H1 (cell line): ENCODE measurements around the gene LAIR2. TPM values are rescaled to one million over a fixed set of nuclear protein-coding genes. Genes with fewer than 3 reads are reported as not detected.

Experiments used
- CTCF ChIA-PET: fragments of 300-600 bp; sonication (Branson Sonifier 250); formaldehyde crosslinking; loops from one replicate; lab custom pipeline; 2021; ENCODE audit not compliant: partially characterized antibody; lab: Charles Lee
- POLR2A ChIA-PET: fragments of 300-600 bp; sonication (Branson Sonifier 250); formaldehyde crosslinking; loops from one replicate; lab custom pipeline; 2021; ENCODE audit warnings: inconsistent platforms; ENCODE audit not compliant: partially characterized antibody; lab: Charles Lee
- DNase-seq, 2 experiments: peaks; one replicate each; pipeline versions ENCODE4 v3.0.0 to v3.0.0-alpha.2; 2010 to 2022; ENCODE audit warnings: low spot score in 2 of 2, low read depth in 1 of 2, mixed read lengths in 1 of 2
- FAIRE-seq: peaks from 2 replicates; lab custom pipeline; 2011; peaks lifted over from hg19 to GRCh38; lab: Jason Lieb, UNC
- H2AFZ ChIP-seq: 2 replicates; pipeline ENCODE4 v1.8.1; 2012; ENCODE audit warnings: low read length, inconsistent platforms
- H2AK5ac ChIP-seq: 2 replicates; pipeline ENCODE4 v1.6.1; 2013; ENCODE audit warnings: low read depth, low read length
- H2BK120ac ChIP-seq: replicated peaks from 2 replicates; pipeline ENCODE3; 2013; ENCODE audit warnings: low read depth, low read length, inconsistent platforms
- H2BK12ac ChIP-seq: 2 replicates; pipeline ENCODE4 v1.6.1; 2013; ENCODE audit warnings: low read depth, low read length
- H2BK15ac ChIP-seq: 2 replicates; pipeline ENCODE4 v1.6.1; 2013; ENCODE audit warnings: low read length
- H2BK20ac ChIP-seq: 2 replicates; pipeline ENCODE4 v1.6.1; 2013; ENCODE audit warnings: low read length
- H2BK5ac ChIP-seq: 2 replicates; pipeline ENCODE4 v1.6.1; 2013; ENCODE audit warnings: low read depth, low read length
- H3K14ac ChIP-seq: 2 replicates; pipeline ENCODE4 v1.6.1; 2013; ENCODE audit warnings: inconsistent platforms; ENCODE audit not compliant: insufficient read length
- H3K18ac ChIP-seq: 2 replicates; pipeline ENCODE4 v1.6.1; 2013; ENCODE audit warnings: low read length; ENCODE audit errors: extremely low read depth
- H3K23ac ChIP-seq: 2 replicates; pipeline ENCODE4 v1.6.1; 2013; ENCODE audit warnings: inconsistent platforms; ENCODE audit not compliant: insufficient read length
- H3K23me2 ChIP-seq: 2 replicates; pipeline ENCODE4 v1.6.1; 2013; ENCODE audit warnings: low read depth, low read length
- H3K27ac ChIP-seq: 2 replicates; pipeline ENCODE4 v1.6.1; 2011; ENCODE audit warnings: low read depth, low read length, inconsistent platforms
- H3K27me3 ChIP-seq, 4 experiments: replicated peaks in 1 of 4; 1 replicate in 1 of 4; 2 replicates in 3 of 4; pipeline versions ENCODE4 v1.6.1 to v1.8.1; 2011 to 2013; ENCODE audit warnings: low read length in 3 of 4, mild to moderate bottlenecking in 3 of 4, inconsistent platforms in 2 of 4, mixed read lengths in 2 of 4, moderate library complexity in 1 of 4; ENCODE audit not compliant: control insufficient read depth in 3 of 4, insufficient read depth in 3 of 4; ENCODE audit errors: extremely low read depth in 1 of 4
- H3K36me3 ChIP-seq, 4 experiments: 2 replicates each; pipeline versions ENCODE4 v1.6.1 to v1.8.1; 2011 to 2013; ENCODE audit warnings: mild to moderate bottlenecking in 4 of 4, low read length in 3 of 4, moderate library complexity in 2 of 4, control low read depth in 1 of 4, inconsistent platforms in 1 of 4; ENCODE audit not compliant: insufficient read depth in 4 of 4, control insufficient read depth in 2 of 4
- H3K4ac ChIP-seq: replicated peaks from 2 replicates; pipeline ENCODE3; 2013; ENCODE audit warnings: low read length, low read depth, mixed read lengths, inconsistent platforms; ENCODE audit not compliant: insufficient read length
- H3K4me1 ChIP-seq, 4 experiments: replicated peaks in 1 of 4; 1 replicate in 1 of 4; 2 replicates in 3 of 4; pipeline versions ENCODE4 v1.6.1 to v1.8.1; 2011 to 2013; ENCODE audit warnings: low read length in 3 of 4, inconsistent platforms in 2 of 4, mixed read lengths in 1 of 4; ENCODE audit not compliant: insufficient read depth in 4 of 4, control insufficient read depth in 3 of 4
- H3K4me2 ChIP-seq, 2 experiments: 2 replicates each; pipeline versions ENCODE4 v1.6.1 to v1.8.1; 2011 to 2013; ENCODE audit warnings: low read depth in 2 of 2, low read length in 2 of 2, control low read depth in 1 of 2, inconsistent platforms in 1 of 2, mild to moderate bottlenecking in 1 of 2; ENCODE audit not compliant: insufficient read depth in 1 of 2
- H3K4me3 ChIP-seq, 4 experiments: fragments of 200-600, 300-600 bp in 1 of 4; sonication (generic), shearing (Covaris generic), sonication (Bioruptor Twin) in 1 of 4; 2 replicates each; pipeline versions ENCODE4 v1.5.1 to v1.8.1; 2011 to 2016; ENCODE audit warnings: low read length in 4 of 4, low read depth in 3 of 4, control low read depth in 2 of 4, inconsistent platforms in 2 of 4, mild to moderate bottlenecking in 2 of 4, mixed read lengths in 1 of 4, moderate library complexity in 1 of 4; ENCODE audit not compliant: insufficient read depth in 2 of 4; ENCODE audit errors: extremely low read depth in 1 of 4
- H3K56ac ChIP-seq: replicated peaks from 2 replicates; pipeline ENCODE3; 2013; ENCODE audit warnings: low read depth, mild to moderate bottlenecking, mixed read lengths, low read length, inconsistent platforms; ENCODE audit not compliant: insufficient read length
- H3K79me1 ChIP-seq: 2 replicates; pipeline ENCODE4 v1.6.1; 2013; ENCODE audit warnings: low read depth, low read length, control low read depth
- H3K79me2 ChIP-seq, 2 experiments: 2 replicates each; pipeline versions ENCODE4 v1.6.1 to v1.8.1; 2012 to 2013; ENCODE audit warnings: low read length in 2 of 2, mild to moderate bottlenecking in 2 of 2, inconsistent platforms in 1 of 2; ENCODE audit not compliant: insufficient read depth in 2 of 2, control insufficient read depth in 1 of 2
- H3K9ac ChIP-seq, 4 experiments: replicated peaks in 1 of 4; 1 replicate in 1 of 4; 2 replicates in 3 of 4; pipeline versions ENCODE4 v1.6.1 to v1.8.1; 2011 to 2013; ENCODE audit warnings: low read depth in 3 of 4, low read length in 3 of 4, control low read depth in 2 of 4, mild to moderate bottlenecking in 2 of 4, moderate library complexity in 2 of 4, inconsistent platforms in 1 of 4; ENCODE audit errors: extremely low read depth in 1 of 4
- H3K9me3 ChIP-seq, 2 experiments: 2 replicates each; pipeline versions ENCODE4 v1.6.1 to v1.8.1; 2012 to 2013; ENCODE audit warnings: mild to moderate bottlenecking in 2 of 2, moderate library complexity in 2 of 2, control low read depth in 1 of 2, inconsistent platforms in 1 of 2, low read depth in 1 of 2, low read length in 1 of 2, mixed read lengths in 1 of 2; ENCODE audit not compliant: insufficient read depth in 2 of 2
- H4K20me1 ChIP-seq, 2 experiments: replicated peaks in 1 of 2; 2 replicates each; pipeline versions ENCODE3 to v1.8.1; 2011 to 2013; ENCODE audit warnings: inconsistent platforms in 2 of 2, low read length in 2 of 2, mild to moderate bottlenecking in 1 of 2; ENCODE audit not compliant: insufficient read depth in 2 of 2, control insufficient read depth in 1 of 2
- H4K5ac ChIP-seq: 2 replicates; pipeline ENCODE4 v1.6.1; 2013; ENCODE audit warnings: low read length, low read depth, mixed read lengths, inconsistent platforms; ENCODE audit not compliant: insufficient read length
- H4K8ac ChIP-seq: 2 replicates; pipeline ENCODE4 v1.8.0; 2013; ENCODE audit warnings: mild to moderate bottlenecking, moderate library complexity, low read length, inconsistent platforms; ENCODE audit not compliant: insufficient read depth; ENCODE audit errors: extremely low read depth
- H4K91ac ChIP-seq: replicated peaks from 2 replicates; pipeline ENCODE3; 2013; ENCODE audit warnings: low read length, mixed read lengths, inconsistent platforms; ENCODE audit not compliant: insufficient read length
- CBX8 ChIP-seq: fragments of 300-800, 300-1000 bp; sonication (generic); IDR thresholded peaks from 2 replicates; pipeline ENCODE4 v1.7.1; 2016; ENCODE audit warnings: low read depth, low read length, borderline replicate concordance
- CREB1 ChIP-seq: IDR thresholded peaks from 2 replicates; pipeline ENCODE4 v1.6.1; 2012; ENCODE audit warnings: inconsistent platforms
- KDM1A ChIP-seq: fragments of 200-600, 300-600 bp; sonication (generic); IDR thresholded peaks from 2 replicates; pipeline ENCODE4 v1.7.1; 2016; ENCODE audit warnings: mild to moderate bottlenecking, low read length, borderline replicate concordance
- KDM4A ChIP-seq: IDR thresholded peaks from one replicate; pipeline ENCODE4 v1.7.1; 2012; ENCODE audit warnings: low read depth, mild to moderate bottlenecking, moderate library complexity, low read length, inconsistent platforms; ENCODE audit not compliant: severe bottlenecking
- NRF1 ChIP-seq: IDR thresholded peaks from 2 replicates; pipeline ENCODE4 v1.6.1; 2011; ENCODE audit warnings: mild to moderate bottlenecking, low read depth, low read length, improper control_type of control experiment
- RBBP5 ChIP-seq: IDR thresholded peaks from 2 replicates; pipeline ENCODE4 v1.7.1; 2012; ENCODE audit warnings: low read depth, mild to moderate bottlenecking, inconsistent platforms, low read length, moderate library complexity, borderline replicate concordance
- RFX5 ChIP-seq: IDR thresholded peaks from 2 replicates; pipeline ENCODE4 v1.6.1; 2011; ENCODE audit warnings: low read depth, low read length, improper control_type of control experiment, borderline replicate concordance
- RNF2 ChIP-seq: fragments of 200-900, 300-1000 bp; sonication (generic); IDR thresholded peaks from 2 replicates; pipeline ENCODE4 v1.7.1; 2016; ENCODE audit warnings: borderline replicate concordance, low read depth, mild to moderate bottlenecking, antibody characterized with exemption, low read length; ENCODE audit not compliant: poor library complexity, severe bottlenecking; ENCODE audit errors: missing control alignments
- TAF1 ChIP-seq: IDR thresholded peaks from 2 replicates; pipeline ENCODE4 v1.6.1; 2011; ENCODE audit warnings: mild to moderate bottlenecking, low read depth, low read length
- WGBS, 2 experiments: shearing (Covaris generic) in 1 of 2; methylation state at CpG; one replicate each; pipeline versions ENCODE4 v1.1.6 to v1.1.7; 2013 to 2015; ENCODE audit warnings: low lambda C conversion rate in 2 of 2, mixed read lengths in 2 of 2, inconsistent platforms in 1 of 2, low coverage in 1 of 2, missing lambda C conversion rate in 1 of 2; ENCODE audit not compliant: insufficient replicate concordance in 2 of 2, insufficient coverage in 1 of 2, insufficient read length in 1 of 2; ENCODE audit errors: extremely low coverage in 1 of 2, missing lambda C conversion rate in 1 of 2; 5-methylcytosine and 5-hydroxymethylcytosine counted together
- polyA plus RNA-seq, 7 experiments: library from polyadenylated mRNA; depleted of rRNA in 3 of 7; stranded (reverse) in 5 of 7; unstranded in 2 of 7; fragments of >200 nt in 5 of 7; fragments of 200-250 nt in 2 of 7; gene quantifications; 1 replicate in 5 of 7; 2 replicates in 1 of 7; 4 replicates in 1 of 7; pipeline versions ENCODE4 v1.2.1 to v1.2.3, GENCODE V29; 2011 to 2013; ENCODE audit warnings: missing spikeins in 2 of 7, mixed read lengths in 2 of 7
- total RNA-seq: library from RNA; stranded (reverse); fragmentation: NEBNext Ultra II Directional; extraction: Animal tissue kit (Norgen Biotek cat#: 25700); gene quantifications from 2 replicates; pipeline ENCODE4 v1.2.1, GENCODE V29; 2021

LAIR2 gene
- total and polyA plus RNA-seq, 2 of the 8 experiments (the other 6 are each of a cell fraction or from before 2014, with no cell fraction given): not detected

GRCh38 chr19:54492568-54492967 is 10.1 kb upstream of the LAIR2 start:
- CTCF ChIA-PET: no interaction called here
- no peak overlapping the region for H3K4me3 ChIP-seq
- TF ChIP-seq CREB1 (no peak), RNF2 (no peak), KDM4A (no peak), RBBP5 (no peak), NRF1 (no peak), TAF1 (no peak), KDM1A (no peak), RFX5 (no peak), CBX8 (no peak)

More at GRCh38 chr19:54492568-54492967, 10.1 kb upstream of the LAIR2 start:
- no peak overlapping the region for H3K23ac ChIP-seq
- no peak overlapping the region for H2AFZ ChIP-seq
- peaks cover 31 to 79% of the 10 kb centered on the region in 2 experiments for H3K9me3 ChIP-seq
- no peak overlapping the region for H3K18ac ChIP-seq
- H4K5ac ChIP-seq: no peak overlapping the region
- no peak for DNase-seq
- H3K56ac ChIP-seq: no peak overlapping the region
- H3K23me2 ChIP-seq: no peaks in the 10 kb centered on the region
- no peak for FAIRE-seq
- H2BK20ac ChIP-seq: no peak overlapping the region
- 81% methylated on average over 18 of the region's 18 CpGs; no CpG with 5 or more reads in 1 of the 2 experiments for WGBS, 2 experiments
- H4K8ac ChIP-seq: no peak overlapping the region
- H3K79me2 ChIP-seq: no peaks in the 10 kb centered on the region
- H3K4me2 ChIP-seq: no peak overlapping the region
- H4K91ac ChIP-seq: no peak overlapping the region
- no peak overlapping the region for H2BK5ac ChIP-seq
- no peaks in the 10 kb centered on the region for H3K4me1 ChIP-seq
- no peak overlapping the region for H2AK5ac ChIP-seq
- POLR2A ChIA-PET: no interaction called here
- no peaks in the 10 kb centered on the region for H4K20me1 ChIP-seq
- H2BK120ac ChIP-seq: no peak overlapping the region
- H2BK12ac ChIP-seq: no peak overlapping the region
- no peaks in the 10 kb centered on the region for H3K36me3 ChIP-seq
- no peaks in the 10 kb centered on the region for H3K27me3 ChIP-seq
- no peaks in the 10 kb centered on the region for H3K79me1 ChIP-seq
- no peak overlapping the region for H3K14ac ChIP-seq
- no peak overlapping the region for H2BK15ac ChIP-seq
- no peak overlapping the region for H3K27ac ChIP-seq
- no peak overlapping the region for H3K9ac ChIP-seq
- H3K4ac ChIP-seq: no peak overlapping the region
